ENCODE results near the gene ATP5ME.

DNA sequence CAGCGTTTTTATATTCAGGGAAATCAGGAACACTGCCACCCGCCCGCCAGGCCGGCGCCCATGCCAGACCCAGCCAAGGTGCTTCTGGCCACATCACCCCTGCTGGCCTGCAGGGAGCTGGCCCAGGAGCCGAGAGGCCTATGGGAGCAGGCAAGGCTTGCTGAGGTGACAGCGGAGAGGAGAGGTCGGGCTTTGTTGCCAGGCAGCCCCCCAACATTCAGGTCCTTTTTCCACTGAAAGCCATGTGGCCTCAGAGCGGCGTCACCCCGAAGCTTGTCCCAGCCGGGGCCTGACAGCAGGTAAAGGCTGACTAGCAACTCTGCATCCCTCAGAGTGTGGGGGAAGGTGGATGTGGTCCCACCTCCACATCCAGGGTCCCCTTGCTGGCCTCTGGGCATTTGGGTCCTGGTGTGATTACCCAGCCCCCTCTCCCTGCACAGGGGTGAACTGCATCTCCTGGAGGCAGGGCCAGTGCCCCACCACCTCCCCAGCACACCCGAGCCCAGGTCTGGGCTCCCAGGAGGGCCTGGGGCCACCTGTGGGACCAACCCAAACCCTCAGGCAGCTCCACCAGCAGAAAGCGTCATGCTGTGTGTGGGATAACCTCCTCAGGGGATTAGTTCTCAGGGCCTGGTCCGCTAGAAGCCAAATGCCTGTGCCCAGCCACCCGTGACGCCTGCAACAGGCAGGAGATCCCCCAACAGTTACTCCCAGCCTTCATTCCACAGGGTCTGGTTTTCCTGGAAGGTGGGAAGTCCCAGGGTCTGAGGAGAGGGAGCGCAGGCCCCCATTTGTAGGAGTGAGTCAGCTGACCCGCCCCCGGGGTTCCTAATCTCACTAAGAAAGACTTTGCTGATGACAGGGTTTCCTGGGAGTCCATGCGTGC is 49.1 kb downstream of the ATP5ME start, which contains the start of gene PDE6B:
- TF ChIP-seq POLR2A (IDR thresholded peaks at IDR 0.05) = no peak
- TF ChIP-seq, protein P1, sequence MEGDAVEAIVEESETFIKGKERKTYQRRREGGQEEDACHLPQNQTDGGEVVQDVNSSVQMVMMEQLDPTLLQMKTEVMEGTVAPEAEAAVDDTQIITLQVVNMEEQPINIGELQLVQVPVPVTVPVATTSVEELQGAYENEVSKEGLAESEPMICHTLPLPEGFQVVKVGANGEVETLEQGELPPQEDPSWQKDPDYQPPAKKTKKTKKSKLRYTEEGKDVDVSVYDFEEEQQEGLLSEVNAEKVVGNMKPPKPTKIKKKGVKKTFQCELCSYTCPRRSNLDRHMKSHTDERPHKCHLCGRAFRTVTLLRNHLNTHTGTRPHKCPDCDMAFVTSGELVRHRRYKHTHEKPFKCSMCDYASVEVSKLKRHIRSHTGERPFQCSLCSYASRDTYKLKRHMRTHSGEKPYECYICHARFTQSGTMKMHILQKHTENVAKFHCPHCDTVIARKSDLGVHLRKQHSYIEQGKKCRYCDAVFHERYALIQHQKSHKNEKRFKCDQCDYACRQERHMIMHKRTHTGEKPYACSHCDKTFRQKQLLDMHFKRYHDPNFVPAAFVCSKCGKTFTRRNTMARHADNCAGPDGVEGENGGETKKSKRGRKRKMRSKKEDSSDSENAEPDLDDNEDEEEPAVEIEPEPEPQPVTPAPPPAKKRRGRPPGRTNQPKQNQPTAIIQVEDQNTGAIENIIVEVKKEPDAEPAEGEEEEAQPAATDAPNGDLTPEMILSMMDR (IDR thresholded peaks at IDR 0.05) = no peak

All from right lobe of liver (tissue), 4 donors.